PC-9 (cell line): Measurements from ENCODE around the gene CNOT6L.

Experiments used
- EZH2 ChIP-seq: fragments of 200-600 bp; sonication (generic); IDR thresholded peaks from 2 replicates; pipeline ENCODE4 v1.8.0; 2017; ENCODE audit warnings: antibody characterized with exemption, low read depth
- TF ChIP-seq, protein P1 (sequence below): fragments of 200-600 bp; sonication (generic); conservative IDR thresholded peaks from 2 replicates; pipeline ENCODE4 v1.6.1; 2017; ENCODE audit warnings: mixed run types, antibody characterized with exemption, mild to moderate bottlenecking, moderate library complexity

DNA sequence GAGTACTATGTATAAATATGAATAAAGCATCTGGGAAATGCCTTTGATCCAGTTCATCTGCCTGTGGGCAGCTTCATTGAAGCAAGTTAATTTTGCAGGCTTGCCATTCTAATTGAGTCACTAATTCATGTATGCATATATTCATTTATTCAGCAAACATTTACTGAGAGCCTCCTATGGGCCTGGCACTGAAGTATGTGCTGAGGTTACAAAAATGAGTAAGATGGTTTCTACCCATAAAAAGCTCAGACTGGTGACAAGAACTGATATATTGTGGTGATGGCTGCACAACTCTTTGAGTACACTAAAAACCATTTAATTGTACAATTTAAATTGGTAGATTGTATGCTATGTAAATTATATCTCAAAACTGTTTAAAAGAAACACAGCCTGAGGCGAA, 42.3 kb upstream of the CNOT6L start:
- TF ChIP-seq, protein P1, sequence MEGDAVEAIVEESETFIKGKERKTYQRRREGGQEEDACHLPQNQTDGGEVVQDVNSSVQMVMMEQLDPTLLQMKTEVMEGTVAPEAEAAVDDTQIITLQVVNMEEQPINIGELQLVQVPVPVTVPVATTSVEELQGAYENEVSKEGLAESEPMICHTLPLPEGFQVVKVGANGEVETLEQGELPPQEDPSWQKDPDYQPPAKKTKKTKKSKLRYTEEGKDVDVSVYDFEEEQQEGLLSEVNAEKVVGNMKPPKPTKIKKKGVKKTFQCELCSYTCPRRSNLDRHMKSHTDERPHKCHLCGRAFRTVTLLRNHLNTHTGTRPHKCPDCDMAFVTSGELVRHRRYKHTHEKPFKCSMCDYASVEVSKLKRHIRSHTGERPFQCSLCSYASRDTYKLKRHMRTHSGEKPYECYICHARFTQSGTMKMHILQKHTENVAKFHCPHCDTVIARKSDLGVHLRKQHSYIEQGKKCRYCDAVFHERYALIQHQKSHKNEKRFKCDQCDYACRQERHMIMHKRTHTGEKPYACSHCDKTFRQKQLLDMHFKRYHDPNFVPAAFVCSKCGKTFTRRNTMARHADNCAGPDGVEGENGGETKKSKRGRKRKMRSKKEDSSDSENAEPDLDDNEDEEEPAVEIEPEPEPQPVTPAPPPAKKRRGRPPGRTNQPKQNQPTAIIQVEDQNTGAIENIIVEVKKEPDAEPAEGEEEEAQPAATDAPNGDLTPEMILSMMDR = no peak
- TF ChIP-seq EZH2 = no peak
